ENCODE measurements around the gene EPAS1. TPM values are rescaled to one million over a fixed set of nuclear protein-coding genes. Genes with fewer than 3 reads are reported as not detected.

The EPAS1 gene
- total and polyA plus RNA-seq, 9 of the 15 experiments (the other 6 are each of a cell fraction or from before 2014, with no cell fraction given): 0.25 to 11.2 (median 4.1) TPM

DNA sequence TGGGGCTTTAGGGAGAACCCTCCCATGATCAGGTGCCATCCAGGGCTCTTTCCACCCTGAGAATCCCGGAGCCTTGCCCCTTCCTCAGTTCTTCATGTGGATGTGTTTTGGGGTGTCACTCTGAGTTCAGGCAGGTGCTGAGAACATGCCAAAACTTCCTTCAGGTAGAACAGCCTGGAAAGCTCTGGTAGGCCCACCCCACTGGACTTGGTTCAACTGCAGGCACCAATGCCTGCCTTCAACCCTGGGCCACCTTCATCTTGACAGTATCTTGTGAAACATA is 85.8 kb downstream of the EPAS1 start:
- Histone ChIP-seq H4K20me1 (replicated peaks; ENCODE audit: control insufficient read depth, insufficient read depth, low read length) (0 out of 2 replicates have a peak, but pooled peaks cover 4% of the 10 kb centered on the region), H3K27ac (ENCODE audit: extremely low read depth, low read depth, low read length) (no peak overlapping the region), H3K4me3 (no peak overlapping the region), H3K79me2 (ENCODE audit: control insufficient read depth, insufficient read depth, low read length) (no peaks in the 10 kb centered on the region), H3K9ac (ENCODE audit: insufficient read depth in 1 of 2, low read depth in 2 of 2, low read length in 2 of 2) (no peak overlapping the region), H3K9me1 (ENCODE audit: control insufficient read depth, insufficient read depth, low read length) (no peaks in the 10 kb centered on the region), H3K4me1 (replicated peaks in 1 of 2; ENCODE audit: control insufficient read depth in 2 of 2, insufficient read depth in 2 of 2, low read length in 2 of 2) (peaks cover 0 to 3% of the 10 kb centered on the region in 2 experiments; a peak in 1 of 5 replicates), H3K36me3 (ENCODE audit: control insufficient read depth, insufficient read depth, low read length) (peaks cover 6% of the 10 kb centered on the region; the same call in 2 of the 3 replicates), H3K27me3 (ENCODE audit: control insufficient read depth in 2 of 2, insufficient read depth in 2 of 2, low read length in 2 of 2) (no peaks in the 10 kb centered on the region), H3K9me3 (replicated peaks; ENCODE audit: control insufficient read depth, insufficient read depth, low read depth, low read length) (no peaks in the 10 kb centered on the region), H2AFZ (ENCODE audit: low read depth, low read length) (no peak overlapping the region), H3K4me2 (ENCODE audit: insufficient read depth, low read length) (no peak overlapping the region)
- ATAC-seq (no peak), DNase-seq (ENCODE audit: extremely low read depth in 1 of 4, low spot score in 3 of 4) (no peak), FAIRE-seq (no peak)
- in situ Hi-C loops (cut with MboI) (no loop called here), intact Hi-C loops (cut with micrococcal nuclease) (no loop called here)
- CTCF ChIA-PET (ENCODE audit: low intra/inter-chr PET ratio): no interaction called here
- BruUV-seq (replicated peaks): no TSS peak
- TF ChIP-seq CHD4 (IDR thresholded peaks at IDR 0.05; ENCODE audit: insufficient read depth, insufficient replicate concordance, low read depth, low read length, poor library complexity, severe bottlenecking) (no peak), ZBTB33 (CRISPR knock-in tag; IDR thresholded peaks at IDR 0.05) (no peak), FOXM1 (IDR thresholded peaks at IDR 0.05; ENCODE audit: low read depth) (no peak), FOXM1 (CRISPR knock-in tag; IDR thresholded peaks at IDR 0.05; ENCODE audit: low read depth) (no peak), MAFF (IDR thresholded peaks at IDR 0.05; ENCODE audit: low read length) (no peak), SIX5 (IDR thresholded peaks at IDR 0.05; ENCODE audit: borderline replicate concordance in 1 of 2, insufficient read depth in 1 of 2, low read depth in 1 of 2, low read length in 2 of 2) (no peak), KDM5B (IDR thresholded peaks at IDR 0.05; ENCODE audit: insufficient replicate concordance, low read depth, low read length) (no peak), MBD2 (IDR thresholded peaks at IDR 0.05; ENCODE audit: borderline replicate concordance, low read depth) (no peak)
- TF ChIP-seq, protein P1, sequence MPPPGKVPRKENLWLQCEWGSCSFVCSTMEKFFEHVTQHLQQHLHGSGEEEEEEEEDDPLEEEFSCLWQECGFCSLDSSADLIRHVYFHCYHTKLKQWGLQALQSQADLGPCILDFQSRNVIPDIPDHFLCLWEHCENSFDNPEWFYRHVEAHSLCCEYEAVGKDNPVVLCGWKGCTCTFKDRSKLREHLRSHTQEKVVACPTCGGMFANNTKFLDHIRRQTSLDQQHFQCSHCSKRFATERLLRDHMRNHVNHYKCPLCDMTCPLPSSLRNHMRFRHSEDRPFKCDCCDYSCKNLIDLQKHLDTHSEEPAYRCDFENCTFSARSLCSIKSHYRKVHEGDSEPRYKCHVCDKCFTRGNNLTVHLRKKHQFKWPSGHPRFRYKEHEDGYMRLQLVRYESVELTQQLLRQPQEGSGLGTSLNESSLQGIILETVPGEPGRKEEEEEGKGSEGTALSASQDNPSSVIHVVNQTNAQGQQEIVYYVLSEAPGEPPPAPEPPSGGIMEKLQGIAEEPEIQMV (tag; conservative IDR thresholded peaks at IDR 0.05; ENCODE audit: low read depth): no peak
- TF ChIP-seq, protein P2, sequence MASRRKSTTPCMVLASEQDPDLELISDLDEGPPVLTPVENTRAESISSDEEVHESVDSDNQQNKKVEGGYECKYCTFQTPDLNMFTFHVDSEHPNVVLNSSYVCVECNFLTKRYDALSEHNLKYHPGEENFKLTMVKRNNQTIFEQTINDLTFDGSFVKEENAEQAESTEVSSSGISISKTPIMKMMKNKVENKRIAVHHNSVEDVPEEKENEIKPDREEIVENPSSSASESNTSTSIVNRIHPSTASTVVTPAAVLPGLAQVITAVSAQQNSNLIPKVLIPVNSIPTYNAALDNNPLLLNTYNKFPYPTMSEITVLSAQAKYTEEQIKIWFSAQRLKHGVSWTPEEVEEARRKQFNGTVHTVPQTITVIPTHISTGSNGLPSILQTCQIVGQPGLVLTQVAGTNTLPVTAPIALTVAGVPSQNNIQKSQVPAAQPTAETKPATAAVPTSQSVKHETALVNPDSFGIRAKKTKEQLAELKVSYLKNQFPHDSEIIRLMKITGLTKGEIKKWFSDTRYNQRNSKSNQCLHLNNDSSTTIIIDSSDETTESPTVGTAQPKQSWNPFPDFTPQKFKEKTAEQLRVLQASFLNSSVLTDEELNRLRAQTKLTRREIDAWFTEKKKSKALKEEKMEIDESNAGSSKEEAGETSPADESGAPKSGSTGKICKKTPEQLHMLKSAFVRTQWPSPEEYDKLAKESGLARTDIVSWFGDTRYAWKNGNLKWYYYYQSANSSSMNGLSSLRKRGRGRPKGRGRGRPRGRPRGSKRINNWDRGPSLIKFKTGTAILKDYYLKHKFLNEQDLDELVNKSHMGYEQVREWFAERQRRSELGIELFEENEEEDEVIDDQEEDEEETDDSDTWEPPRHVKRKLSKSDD (conservative IDR thresholded peaks at IDR 0.05; ENCODE audit: low read length): no peak
- WGBS (ENCODE audit: insufficient coverage, low coverage, missing lambda C conversion rate): 44% methylated on average over 1 of the region's 1 CpG
- POLR2A ChIA-PET: interaction anchor here (0.6 kb wide), 1 partner anchor 397 kb away, joined by 3 read pairs; no protein-coding TSS in a partner anchor
